ENCODE measurements around the gene GPANK1. TPM values are rescaled to one million over a fixed set of nuclear protein-coding genes. Genes with fewer than 3 reads are reported as not detected.

Gene GPANK1
- total and polyA plus RNA-seq, 9 of the 15 experiments (the other 6 are each of a cell fraction or from before 2014, with no cell fraction given) = 32.2 to 111 (median 46.3) TPM

DNA sequence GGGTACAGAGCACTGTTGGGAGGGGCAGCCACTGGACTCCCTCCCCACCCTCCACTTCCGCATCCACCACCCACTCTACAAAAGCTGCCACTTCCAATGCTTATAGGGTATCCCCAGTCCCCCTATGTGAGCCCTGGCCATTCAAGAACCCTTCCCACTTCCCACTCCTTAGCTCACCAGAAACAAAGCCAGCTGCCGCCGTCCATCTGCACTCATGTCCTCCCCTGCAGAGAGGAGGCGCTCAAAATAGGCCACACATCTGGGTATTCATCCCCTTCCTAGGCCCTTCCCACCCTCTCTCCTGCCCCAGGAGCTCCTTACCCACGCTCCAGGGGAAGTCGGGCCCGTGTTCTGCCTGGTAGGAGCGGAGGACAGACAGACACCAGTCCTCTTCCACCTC lies 22.5 kb upstream of the GPANK1 start (continued):
- TF ChIP-seq, protein P1, sequence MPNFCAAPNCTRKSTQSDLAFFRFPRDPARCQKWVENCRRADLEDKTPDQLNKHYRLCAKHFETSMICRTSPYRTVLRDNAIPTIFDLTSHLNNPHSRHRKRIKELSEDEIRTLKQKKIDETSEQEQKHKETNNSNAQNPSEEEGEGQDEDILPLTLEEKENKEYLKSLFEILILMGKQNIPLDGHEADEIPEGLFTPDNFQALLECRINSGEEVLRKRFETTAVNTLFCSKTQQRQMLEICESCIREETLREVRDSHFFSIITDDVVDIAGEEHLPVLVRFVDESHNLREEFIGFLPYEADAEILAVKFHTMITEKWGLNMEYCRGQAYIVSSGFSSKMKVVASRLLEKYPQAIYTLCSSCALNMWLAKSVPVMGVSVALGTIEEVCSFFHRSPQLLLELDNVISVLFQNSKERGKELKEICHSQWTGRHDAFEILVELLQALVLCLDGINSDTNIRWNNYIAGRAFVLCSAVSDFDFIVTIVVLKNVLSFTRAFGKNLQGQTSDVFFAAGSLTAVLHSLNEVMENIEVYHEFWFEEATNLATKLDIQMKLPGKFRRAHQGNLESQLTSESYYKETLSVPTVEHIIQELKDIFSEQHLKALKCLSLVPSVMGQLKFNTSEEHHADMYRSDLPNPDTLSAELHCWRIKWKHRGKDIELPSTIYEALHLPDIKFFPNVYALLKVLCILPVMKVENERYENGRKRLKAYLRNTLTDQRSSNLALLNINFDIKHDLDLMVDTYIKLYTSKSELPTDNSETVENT (CRISPR knock-in tag; IDR thresholded peaks at IDR 0.05) = 0 out of 2 replicates have a peak, but pooled peaks have one; percentile 27
- TF ChIP-seq NR2C2 (CRISPR knock-in tag; IDR thresholded peaks at IDR 0.05) (no peak), NR2C2 (tag; IDR thresholded peaks at IDR 0.05) (no peak)
- TF ChIP-seq, protein P2, sequence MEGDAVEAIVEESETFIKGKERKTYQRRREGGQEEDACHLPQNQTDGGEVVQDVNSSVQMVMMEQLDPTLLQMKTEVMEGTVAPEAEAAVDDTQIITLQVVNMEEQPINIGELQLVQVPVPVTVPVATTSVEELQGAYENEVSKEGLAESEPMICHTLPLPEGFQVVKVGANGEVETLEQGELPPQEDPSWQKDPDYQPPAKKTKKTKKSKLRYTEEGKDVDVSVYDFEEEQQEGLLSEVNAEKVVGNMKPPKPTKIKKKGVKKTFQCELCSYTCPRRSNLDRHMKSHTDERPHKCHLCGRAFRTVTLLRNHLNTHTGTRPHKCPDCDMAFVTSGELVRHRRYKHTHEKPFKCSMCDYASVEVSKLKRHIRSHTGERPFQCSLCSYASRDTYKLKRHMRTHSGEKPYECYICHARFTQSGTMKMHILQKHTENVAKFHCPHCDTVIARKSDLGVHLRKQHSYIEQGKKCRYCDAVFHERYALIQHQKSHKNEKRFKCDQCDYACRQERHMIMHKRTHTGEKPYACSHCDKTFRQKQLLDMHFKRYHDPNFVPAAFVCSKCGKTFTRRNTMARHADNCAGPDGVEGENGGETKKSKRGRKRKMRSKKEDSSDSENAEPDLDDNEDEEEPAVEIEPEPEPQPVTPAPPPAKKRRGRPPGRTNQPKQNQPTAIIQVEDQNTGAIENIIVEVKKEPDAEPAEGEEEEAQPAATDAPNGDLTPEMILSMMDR (IDR thresholded peaks at IDR 0.05 in 2 of 3, conservative IDR thresholded peaks at IDR 0.05 in 1 of 3; ENCODE audit: insufficient read depth in 2 of 3, low read depth in 1 of 3, low read length in 3 of 3) = peak in 2 of 3 experiments; percentile 20 to 23; a peak in 2 of 6 replicates

DNA sequence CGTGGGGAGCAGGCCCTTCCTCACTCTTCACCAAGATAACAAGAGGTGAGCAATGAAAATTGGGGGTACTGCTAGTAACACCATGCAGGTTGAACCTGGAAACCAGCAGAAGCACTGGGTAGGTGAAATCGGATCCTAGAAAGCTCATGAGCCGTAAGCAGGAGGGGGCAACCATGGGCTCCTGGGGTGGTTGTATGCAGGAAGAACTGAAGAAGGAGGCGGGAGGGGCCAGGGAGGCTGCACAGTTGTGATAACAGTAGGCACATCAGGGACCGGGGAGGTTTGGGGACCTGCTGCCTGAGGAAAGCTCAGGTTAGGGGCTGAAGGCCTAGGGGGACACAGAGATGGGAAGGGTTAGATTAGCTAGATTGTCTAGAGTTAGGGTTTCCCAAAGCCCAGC lies 21.7 kb upstream of the GPANK1 start:
- BruUV-seq (replicated peaks) = no TSS peak
- TF ChIP-seq ZNF75A (CRISPR knock-in tag; IDR thresholded peaks at IDR 0.05) (no peak), ZC3H8 (IDR thresholded peaks at IDR 0.05) (no peak), ZFP36 (IDR thresholded peaks at IDR 0.05; ENCODE audit: low read depth, low read length, partially characterized antibody) (no peak), ZNF785 (CRISPR knock-in tag; IDR thresholded peaks at IDR 0.05) (no peak), BRCA1 (IDR thresholded peaks at IDR 0.05) (no peak), BRCA1 (CRISPR knock-in tag; IDR thresholded peaks at IDR 0.05) (no peak), CHD2 (IDR thresholded peaks at IDR 0.05; ENCODE audit: low read depth, low read length) (no peak), BRF1 (IDR thresholded peaks at IDR 0.05; ENCODE audit: borderline replicate concordance, extremely low read depth, insufficient read length) (no peak), RHOXF2B (CRISPR knock-in tag; conservative IDR thresholded peaks at IDR 0.05) (no peak), SUPT5H (IDR thresholded peaks at IDR 0.05) (no peak), PML (IDR thresholded peaks at IDR 0.05; ENCODE audit: low read length) (no peak)
- TF ChIP-seq, protein P3, sequence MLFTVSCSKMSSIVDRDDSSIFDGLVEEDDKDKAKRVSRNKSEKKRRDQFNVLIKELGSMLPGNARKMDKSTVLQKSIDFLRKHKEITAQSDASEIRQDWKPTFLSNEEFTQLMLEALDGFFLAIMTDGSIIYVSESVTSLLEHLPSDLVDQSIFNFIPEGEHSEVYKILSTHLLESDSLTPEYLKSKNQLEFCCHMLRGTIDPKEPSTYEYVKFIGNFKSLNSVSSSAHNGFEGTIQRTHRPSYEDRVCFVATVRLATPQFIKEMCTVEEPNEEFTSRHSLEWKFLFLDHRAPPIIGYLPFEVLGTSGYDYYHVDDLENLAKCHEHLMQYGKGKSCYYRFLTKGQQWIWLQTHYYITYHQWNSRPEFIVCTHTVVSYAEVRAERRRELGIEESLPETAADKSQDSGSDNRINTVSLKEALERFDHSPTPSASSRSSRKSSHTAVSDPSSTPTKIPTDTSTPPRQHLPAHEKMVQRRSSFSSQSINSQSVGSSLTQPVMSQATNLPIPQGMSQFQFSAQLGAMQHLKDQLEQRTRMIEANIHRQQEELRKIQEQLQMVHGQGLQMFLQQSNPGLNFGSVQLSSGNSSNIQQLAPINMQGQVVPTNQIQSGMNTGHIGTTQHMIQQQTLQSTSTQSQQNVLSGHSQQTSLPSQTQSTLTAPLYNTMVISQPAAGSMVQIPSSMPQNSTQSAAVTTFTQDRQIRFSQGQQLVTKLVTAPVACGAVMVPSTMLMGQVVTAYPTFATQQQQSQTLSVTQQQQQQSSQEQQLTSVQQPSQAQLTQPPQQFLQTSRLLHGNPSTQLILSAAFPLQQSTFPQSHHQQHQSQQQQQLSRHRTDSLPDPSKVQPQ (CRISPR knock-in tag; IDR thresholded peaks at IDR 0.05; ENCODE audit: borderline replicate concordance) = peak; percentile 10; the same call in 1 of the 2 replicates

More for the DNA sequence above, 21.7 kb upstream of the GPANK1 start:
- Histone ChIP-seq H3K4me1 (replicated peaks in 1 of 2; ENCODE audit: control insufficient read depth in 2 of 2, insufficient read depth in 2 of 2, low read length in 2 of 2) (peaks cover 54 to 65% of the 10 kb centered on the region in 2 experiments), H2AFZ (ENCODE audit: low read depth, low read length) (no peak overlapping the region), H3K9me1 (ENCODE audit: control insufficient read depth, insufficient read depth, low read length) (no peaks in the 10 kb centered on the region), H3K27me3 (ENCODE audit: control insufficient read depth in 2 of 2, insufficient read depth in 2 of 2, low read length in 2 of 2) (no peaks in the 10 kb centered on the region), H3K36me3 (ENCODE audit: control insufficient read depth, insufficient read depth, low read length) (peaks cover 62% of the 10 kb centered on the region), H3K9me3 (replicated peaks; ENCODE audit: control insufficient read depth, insufficient read depth, low read depth, low read length) (no peaks in the 10 kb centered on the region), H3K27ac (ENCODE audit: extremely low read depth, low read depth, low read length) (0 out of 3 replicates have a peak overlapping the region, but pooled peaks have one; percentile 4), H4K20me1 (replicated peaks; ENCODE audit: control insufficient read depth, insufficient read depth, low read length) (no peaks in the 10 kb centered on the region), H3K79me2 (ENCODE audit: control insufficient read depth, insufficient read depth, low read length) (no peaks in the 10 kb centered on the region; the same call in 2 of the 3 replicates), H3K9ac (ENCODE audit: insufficient read depth in 1 of 2, low read depth in 2 of 2, low read length in 2 of 2) (peak overlapping the region in 1 of 2 experiments; percentile 77; a peak in 1 of 4 replicates), H3K4me3 (no peak overlapping the region), H3K4me2 (ENCODE audit: insufficient read depth, low read length) (peak overlapping the region; percentile 33)
- CTCF ChIA-PET (ENCODE audit: low intra/inter-chr PET ratio) = no interaction called here
- FAIRE-seq (peak; percentile 79), DNase-seq (ENCODE audit: extremely low read depth in 1 of 4, low spot score in 3 of 4) (peak; percentile 70 to 93 (median 86)), ATAC-seq (peak; percentile 65)
- POLR2A ChIA-PET = interaction anchor here (0.6 to 5.1 kb wide), 13 partner anchors 8 to 148 kb away, joined by 3 to 30 read pairs (median 5); partner anchors contain the start of genes ABHD16A, APOM, BAG6 and CSNK2B
- intact Hi-C loops (cut with micrococcal nuclease) = no loop called here
- in situ Hi-C loops (cut with MboI) = loop anchor here (5.0 kb wide), 1 partner anchor 81 kb away; no protein-coding TSS in a partner anchor
- 15% methylated on average over 5 of the region's 5 CpGs for WGBS (ENCODE audit: insufficient coverage, low coverage, missing lambda C conversion rate)
